MCF 10A (cell line): Measurements from ENCODE around the gene FAM81A. TPM values are rescaled to one million over a fixed set of nuclear protein-coding genes. Genes with fewer than 3 reads are reported as not detected.
"Not testable (repeated sequence)": the region's sequence is repeated elsewhere in the genome, so short reads cannot be mapped to it uniquely, and the experiment has no call there.

Experiments used
- BruUV-seq: library from RNA; stranded (reverse); fragments of 400-500 nt; replicated peaks from 2 replicates; lab custom pipeline; 2021; lab: Mats Ljungman, UMichigan
- CTCF ChIA-PET: fragments of 300-600 bp; sonication (Branson Sonifier 250); formaldehyde crosslinking; extraction: SDS; loops from one replicate; lab custom pipeline; 2021; ENCODE audit warnings: antibody characterized with exemption, inconsistent platforms; lab: Yijun Ruan, JAX
- POLR2A ChIA-PET: fragments of 300-600, 350-650 bp; sonication (Branson Sonifier 250); formaldehyde crosslinking; extraction: SDS; loops from one replicate; lab custom pipeline; 2020; ENCODE audit warnings: antibody characterized with exemption, inconsistent platforms; lab: Yijun Ruan, JAX
- DNase-seq: peaks from one replicate; pipeline ENCODE4 v3.0.0-alpha.2; 2018; ENCODE audit not compliant: unreplicated experiment
- H3K27ac Mint-ChIP-seq: one replicate; pipeline ENCODE4 v1.8.0; 2022; ENCODE audit warnings: mild to moderate bottlenecking, low read depth, mixed read lengths; ENCODE audit not compliant: unreplicated experiment
- H3K27me3 Mint-ChIP-seq: one replicate; pipeline ENCODE4 v1.8.0; 2022; ENCODE audit warnings: mixed read lengths; ENCODE audit not compliant: insufficient read depth, unreplicated experiment
- H3K36me3 Mint-ChIP-seq: one replicate; pipeline ENCODE4 v1.8.0; 2022; ENCODE audit warnings: mild to moderate bottlenecking, moderate library complexity, mixed read lengths; ENCODE audit not compliant: insufficient read depth, unreplicated experiment
- H3K4me1 Mint-ChIP-seq: one replicate; pipeline ENCODE4 v1.8.0; 2022; ENCODE audit warnings: mixed read lengths; ENCODE audit not compliant: insufficient read depth, unreplicated experiment
- H3K4me3 Mint-ChIP-seq: one replicate; pipeline ENCODE4 v1.8.0; 2022; ENCODE audit warnings: mild to moderate bottlenecking, moderate library complexity, mixed read lengths; ENCODE audit not compliant: unreplicated experiment
- H3K9me3 Mint-ChIP-seq: one replicate; pipeline ENCODE4 v1.8.0; 2022; ENCODE audit warnings: mixed read lengths; ENCODE audit not compliant: unreplicated experiment
- CTCF ChIP-seq: fragments of 200-600 bp; IDR thresholded peaks from one replicate; pipeline ENCODE4 v1.8.0; 2022; ENCODE audit warnings: antibody characterized with exemption, mild to moderate bottlenecking; ENCODE audit not compliant: unreplicated experiment
- intact Hi-C: fragments of 100-400 bp; cut with micrococcal nuclease; formaldehyde crosslinking; loops from 2 replicates; pipeline ENCODE4 v1.14.1; 2022
- total RNA-seq: library from RNA; stranded (reverse); gene quantifications from 2 replicates; pipeline ENCODE4 v1.2.3, GENCODE V29; 2022

Gene FAM81A
- total RNA-seq, 1 experiment from 2014 or later, result 1.1 TPM

GRCh38 chr15:59424616-59425015 lies 13.4 kb upstream of the FAM81A start:
- ChIA-PET POLR2A (no interaction called here), CTCF (interaction anchor here (1.0 kb wide), 1 partner anchor 77 kb away, joined by 3 read pairs; no protein-coding TSS in a partner anchor)
- TF ChIP-seq CTCF, result no peak
- Mint-ChIP-seq H3K27me3 (peaks cover 32% of the 10 kb centered on the region), H3K4me1 (no peaks in the 10 kb centered on the region), H3K36me3 (no peaks in the 10 kb centered on the region), H3K4me3 (no peak overlapping the region), H3K9me3 (no peaks in the 10 kb centered on the region), H3K27ac (no peak overlapping the region)
- DNase-seq, result no peak
- no TSS peak for BruUV-seq
- intact Hi-C loops, result no loop called here

- BruUV-seq, H3K9me3 Mint-ChIP-seq, H3K4me1 Mint-ChIP-seq, H3K4me3 Mint-ChIP-seq, POLR2A ChIA-PET, DNase-seq, H3K27ac Mint-ChIP-seq, H3K36me3 Mint-ChIP-seq, intact Hi-C loops: not testable (repeated sequence)
- CTCF ChIA-PET, result interaction anchor here (0.6 kb wide), 1 partner anchor 326 kb away, joined by 3 read pairs; no protein-coding TSS in a partner anchor
- H3K27me3 Mint-ChIP-seq, result peaks cover 14% of the 10 kb centered on the region
Measured at GRCh38 chr15:59428898-59429297, 9.1 kb upstream of the FAM81A start.

GRCh38 chr15:59432389-59432788 lies 5.6 kb upstream of the FAM81A start:
- no peak for TF ChIP-seq CTCF
- ChIA-PET CTCF (no interaction called here), POLR2A (no interaction called here)
- intact Hi-C loops, result no loop called here
- H3K27ac Mint-ChIP-seq, result no peak overlapping the region
- H3K9me3 Mint-ChIP-seq, result no peaks in the 10 kb centered on the region
- H3K27me3 Mint-ChIP-seq, result no peaks in the 10 kb centered on the region
- H3K4me1 Mint-ChIP-seq, result no peaks in the 10 kb centered on the region
- no peaks in the 10 kb centered on the region for H3K36me3 Mint-ChIP-seq
- no peak overlapping the region for H3K4me3 Mint-ChIP-seq
- no peak for DNase-seq
- no TSS peak for BruUV-seq

GRCh38 chr15:59434481-59434880 lies 3.5 kb upstream of the FAM81A start:
- H3K9me3 Mint-ChIP-seq, result no peaks in the 10 kb centered on the region
- BruUV-seq, result no TSS peak
- H3K27ac Mint-ChIP-seq, result no peak overlapping the region
- intact Hi-C loops, result no loop called here
- POLR2A ChIA-PET, result interaction anchor here (0.6 kb wide), 1 partner anchor 92 kb away, joined by 3 read pairs; no protein-coding TSS in a partner anchor
- no peaks in the 10 kb centered on the region for H3K36me3 Mint-ChIP-seq
- DNase-seq, result no peak
- H3K27me3 Mint-ChIP-seq, result no peaks in the 10 kb centered on the region
- H3K4me3 Mint-ChIP-seq, result no peak overlapping the region
- CTCF ChIA-PET, result interaction anchor here (0.6 kb wide), 1 partner anchor 198 kb away, joined by 3 read pairs; no protein-coding TSS in a partner anchor
- TF ChIP-seq CTCF, result no peak
- no peaks in the 10 kb centered on the region for H3K4me1 Mint-ChIP-seq

GRCh38 chr15:59436774-59437141 lies 1.2 kb upstream of the FAM81A start:
- Mint-ChIP-seq H3K36me3 (no peaks in the 10 kb centered on the region), H3K4me1 (no peaks in the 10 kb centered on the region), H3K27me3 (no peaks in the 10 kb centered on the region), H3K9me3 (no peaks in the 10 kb centered on the region), H3K27ac (no peak overlapping the region), H3K4me3 (peak overlapping the region; percentile 73)
- ChIA-PET POLR2A (no interaction called here), CTCF (no interaction called here)
- intact Hi-C loops, result no loop called here
- BruUV-seq, result no TSS peak
- TF ChIP-seq CTCF, result no peak
- no peak for DNase-seq
